B cell (primary cell): Measurements from ENCODE around the gene GOLGA8T.
"Not testable (repeated sequence)": the region's sequence is repeated elsewhere in the genome, so short reads cannot be mapped to it uniquely, and the experiment has no call there.

ENCODE experiments used
- EZH2 ChIP-seq: IDR thresholded peaks from 2 replicates; pipeline ENCODE4 v1.6.1; 2012; ENCODE audit warnings: borderline replicate concordance, low read depth, mild to moderate bottlenecking, moderate library complexity, low read length; ENCODE audit not compliant: insufficient read depth, poor library complexity, severe bottlenecking
- TF ChIP-seq, protein P1 (sequence below): fragments of 200-600 bp; IDR thresholded peaks from one replicate; pipeline ENCODE4 v1.8.0; 2022; ENCODE audit warnings: antibody characterized with exemption, mild to moderate bottlenecking

DNA sequence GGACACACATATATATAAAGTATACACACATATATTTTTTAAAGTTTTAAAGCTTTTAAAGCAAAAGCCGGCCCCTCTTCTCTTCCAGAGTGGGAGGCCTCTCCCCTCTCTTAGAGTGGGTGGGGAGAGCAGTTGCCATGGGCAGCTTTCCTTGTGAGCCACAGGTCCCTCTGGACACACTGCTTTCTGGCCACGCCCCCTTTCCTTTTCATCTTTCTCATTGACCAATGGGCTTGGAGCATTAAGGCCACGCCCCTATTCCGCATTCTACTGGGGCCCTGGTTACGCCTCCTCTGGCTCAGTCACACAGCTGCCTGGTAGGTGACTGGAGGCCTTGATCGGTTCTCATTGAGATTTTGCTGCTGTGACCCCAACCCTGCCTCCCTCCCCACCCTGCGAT is at the start of gene GOLGA8T:
- TF ChIP-seq EZH2 = not testable (repeated sequence)
- TF ChIP-seq, protein P1, sequence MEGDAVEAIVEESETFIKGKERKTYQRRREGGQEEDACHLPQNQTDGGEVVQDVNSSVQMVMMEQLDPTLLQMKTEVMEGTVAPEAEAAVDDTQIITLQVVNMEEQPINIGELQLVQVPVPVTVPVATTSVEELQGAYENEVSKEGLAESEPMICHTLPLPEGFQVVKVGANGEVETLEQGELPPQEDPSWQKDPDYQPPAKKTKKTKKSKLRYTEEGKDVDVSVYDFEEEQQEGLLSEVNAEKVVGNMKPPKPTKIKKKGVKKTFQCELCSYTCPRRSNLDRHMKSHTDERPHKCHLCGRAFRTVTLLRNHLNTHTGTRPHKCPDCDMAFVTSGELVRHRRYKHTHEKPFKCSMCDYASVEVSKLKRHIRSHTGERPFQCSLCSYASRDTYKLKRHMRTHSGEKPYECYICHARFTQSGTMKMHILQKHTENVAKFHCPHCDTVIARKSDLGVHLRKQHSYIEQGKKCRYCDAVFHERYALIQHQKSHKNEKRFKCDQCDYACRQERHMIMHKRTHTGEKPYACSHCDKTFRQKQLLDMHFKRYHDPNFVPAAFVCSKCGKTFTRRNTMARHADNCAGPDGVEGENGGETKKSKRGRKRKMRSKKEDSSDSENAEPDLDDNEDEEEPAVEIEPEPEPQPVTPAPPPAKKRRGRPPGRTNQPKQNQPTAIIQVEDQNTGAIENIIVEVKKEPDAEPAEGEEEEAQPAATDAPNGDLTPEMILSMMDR = not testable (repeated sequence)
